Right lobe of liver (tissue), 4 donors: Measurements from ENCODE around the gene LRRC31.

Experiments
- POLR2A ChIP-seq: fragments of 450-650 bp; IDR thresholded peaks from one replicate; pipeline ENCODE4 v1.6.1; 2017; ENCODE audit warnings: antibody characterized with exemption, mild to moderate bottlenecking
- TF ChIP-seq, protein P1 (sequence below), 4 donors: fragments of 200-600 bp in 3 of 4; fragments of 450-650 bp in 1 of 4; IDR thresholded peaks; one replicate each; pipeline versions ENCODE4 v1.5.1 to v1.8.0; 2016 to 2022; ENCODE audit warnings: antibody characterized with exemption in 4 of 4, mild to moderate bottlenecking in 2 of 4
- donor health status: DM: no; HTN: no; CAD: no.
- donor health status: DM: no; HTN: no; CAD: no.
- donor health status: DM: no; HTN: yes; CAD: no.

DNA sequence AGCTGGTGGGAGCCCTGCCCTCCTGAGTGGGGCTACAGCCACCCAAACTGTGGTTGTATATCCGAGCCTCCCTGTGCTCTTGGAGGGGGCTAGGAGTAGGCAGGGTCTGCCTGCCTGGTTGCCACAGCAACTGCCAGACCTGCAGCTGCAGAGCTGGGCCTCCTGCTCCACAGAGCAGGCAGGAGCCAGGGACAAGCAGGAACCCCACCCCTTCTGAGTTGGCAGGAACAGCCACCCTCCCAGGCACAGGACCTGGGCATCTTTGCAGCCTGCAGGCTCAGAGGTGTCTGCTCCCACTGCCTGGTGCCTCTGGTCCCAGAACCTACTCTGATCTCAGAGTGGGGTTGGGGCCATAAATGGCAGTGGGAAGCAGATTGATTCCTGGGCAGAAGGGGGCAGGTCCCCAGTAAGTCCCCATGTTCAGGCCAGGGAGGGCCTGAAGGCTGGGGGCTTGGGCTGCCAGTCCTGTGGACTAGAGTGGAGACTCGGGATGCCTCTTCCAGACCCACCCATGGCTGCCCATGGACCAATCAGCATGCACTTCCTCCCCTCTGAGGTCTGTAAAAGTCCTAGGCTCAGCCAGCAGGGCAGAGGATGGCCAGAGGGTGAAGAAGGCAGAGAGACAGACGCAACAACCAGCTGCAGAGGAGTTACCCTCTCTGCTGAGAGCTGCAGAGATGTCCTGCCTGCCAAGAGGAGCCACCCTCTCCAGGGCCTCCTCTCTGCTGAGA is 10.3 kb upstream of the LRRC31 start:
- TF ChIP-seq, protein P1, sequence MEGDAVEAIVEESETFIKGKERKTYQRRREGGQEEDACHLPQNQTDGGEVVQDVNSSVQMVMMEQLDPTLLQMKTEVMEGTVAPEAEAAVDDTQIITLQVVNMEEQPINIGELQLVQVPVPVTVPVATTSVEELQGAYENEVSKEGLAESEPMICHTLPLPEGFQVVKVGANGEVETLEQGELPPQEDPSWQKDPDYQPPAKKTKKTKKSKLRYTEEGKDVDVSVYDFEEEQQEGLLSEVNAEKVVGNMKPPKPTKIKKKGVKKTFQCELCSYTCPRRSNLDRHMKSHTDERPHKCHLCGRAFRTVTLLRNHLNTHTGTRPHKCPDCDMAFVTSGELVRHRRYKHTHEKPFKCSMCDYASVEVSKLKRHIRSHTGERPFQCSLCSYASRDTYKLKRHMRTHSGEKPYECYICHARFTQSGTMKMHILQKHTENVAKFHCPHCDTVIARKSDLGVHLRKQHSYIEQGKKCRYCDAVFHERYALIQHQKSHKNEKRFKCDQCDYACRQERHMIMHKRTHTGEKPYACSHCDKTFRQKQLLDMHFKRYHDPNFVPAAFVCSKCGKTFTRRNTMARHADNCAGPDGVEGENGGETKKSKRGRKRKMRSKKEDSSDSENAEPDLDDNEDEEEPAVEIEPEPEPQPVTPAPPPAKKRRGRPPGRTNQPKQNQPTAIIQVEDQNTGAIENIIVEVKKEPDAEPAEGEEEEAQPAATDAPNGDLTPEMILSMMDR (IDR thresholded peaks at IDR 0.05), result no peak
- no peak for TF ChIP-seq POLR2A
